ENCODE results near the gene MDN1.
"Not testable (repeated sequence)": the region's sequence is repeated elsewhere in the genome, so short reads cannot be mapped to it uniquely, and the experiment has no call there.

The MDN1 gene

GRCh38 chr6:89642956-89643355 lies 176.6 kb downstream of the MDN1 start:
- no peak overlapping the region for H3K4me3 ChIP-seq (ENCODE audit: low read depth, low read length)
- TF ChIP-seq CTCF (IDR thresholded peaks at IDR 0.05; ENCODE audit: low read depth, low read length) = no peak

GRCh38 chr6:89641581-89641980 lies 178.0 kb downstream of the MDN1 start:
- not testable (repeated sequence) for H3K4me3 ChIP-seq (ENCODE audit: low read depth, low read length)

- TF ChIP-seq CTCF (IDR thresholded peaks at IDR 0.05; ENCODE audit: low read depth, low read length) = no peak
- H3K4me3 ChIP-seq (ENCODE audit: low read depth, low read length) = no peak overlapping the region
Observed at GRCh38 chr6:89640804-89641203, 178.8 kb downstream of the MDN1 start.

- H3K4me3 ChIP-seq (ENCODE audit: low read depth, low read length) = peak within 1 kb of the TSS; percentile 81
- no peak for TF ChIP-seq CTCF (IDR thresholded peaks at IDR 0.05; ENCODE audit: low read depth, low read length)
Observed at GRCh38 chr6:89638320-89639195, 181.0 kb downstream of the MDN1 start, which contains the start of gene LYRM2. LYRM2 (minus strand) TSS chr6:89638747; CDS start chr6:89638716, 31 bp downstream.

GRCh38 chr6:89637960-89638319 lies 181.7 kb downstream of the MDN1 start:
- no peak for TF ChIP-seq CTCF (IDR thresholded peaks at IDR 0.05; ENCODE audit: low read depth, low read length)
- H3K4me3 ChIP-seq (ENCODE audit: low read depth, low read length) = peak overlapping the region; percentile 81

GRCh38 chr6:89636412-89636811 lies 183.2 kb downstream of the MDN1 start:
- H3K4me3 ChIP-seq (ENCODE audit: low read depth, low read length) = not testable (repeated sequence)

GRCh38 chr6:89630488-89630887 lies 189.1 kb downstream of the MDN1 start:
- H3K4me3 ChIP-seq (ENCODE audit: low read depth, low read length) = no peak overlapping the region
- no peak for TF ChIP-seq CTCF (IDR thresholded peaks at IDR 0.05; ENCODE audit: low read depth, low read length)

- no peak overlapping the region for H3K4me3 ChIP-seq (ENCODE audit: low read depth, low read length)
- no peak for TF ChIP-seq CTCF (IDR thresholded peaks at IDR 0.05; ENCODE audit: low read depth, low read length)
Observed at GRCh38 chr6:89623749-89624148, 195.8 kb downstream of the MDN1 start.

Data from WI38 (cell line).